ENCODE data around the gene SNX17. TPM values are rescaled to one million over a fixed set of nuclear protein-coding genes. Genes with fewer than 3 reads are reported as not detected.

SNX17 gene
- total and polyA plus RNA-seq, 2 of the 13 experiments (the other 11 are each of a cell fraction or from before 2014, with no cell fraction given) = 75.0 to 109 TPM

- TF ChIP-seq ZNF687 (CRISPR knock-in tag; IDR thresholded peaks at IDR 0.05) = no peak
- TF ChIP-seq MAX (IDR thresholded peaks at IDR 0.05) = no peak
- no peak for TF ChIP-seq MTA1 (CRISPR knock-in tag; IDR thresholded peaks at IDR 0.05; ENCODE audit: borderline replicate concordance)
- TF ChIP-seq ZNF292 (CRISPR knock-in tag; IDR thresholded peaks at IDR 0.05; ENCODE audit: borderline replicate concordance, low read depth) = no peak
- no peak for TF ChIP-seq BRCA1 (CRISPR knock-in tag; IDR thresholded peaks at IDR 0.05)
These were observed 22.8 kb downstream of the SNX17 start (continued) for GRCh38 chr2:27393225-27393624.

- DNase-seq (ENCODE audit: low spot score) = no peak
- BruUV-seq (replicated peaks) = no TSS peak
- H3K36me3 ChIP-seq (replicated peaks in 1 of 2; ENCODE audit: control insufficient read depth in 1 of 2, insufficient read depth in 2 of 2, low read length in 2 of 2) = peaks cover 1 to 35% of the 10 kb centered on the region in 2 experiments; a peak in 3 of 5 replicates
- H2AFZ ChIP-seq (ENCODE audit: low read length) = no peak overlapping the region
- H3K27me3 ChIP-seq (ENCODE audit: control insufficient read depth in 1 of 2, insufficient read depth in 2 of 2, low read length in 2 of 2) = no peaks in the 10 kb centered on the region
- no peaks in the 10 kb centered on the region for H3K9me3 ChIP-seq (ENCODE audit: low read length)
- peaks cover 96% of the 10 kb centered on the region for H3K79me2 ChIP-seq (ENCODE audit: insufficient read depth, low read length)
- ATAC-seq = no peak
- CTCF ChIA-PET (ENCODE audit: low intra/inter-chr PET ratio, low total read pairs) = no interaction called here
- H3K9ac ChIP-seq (ENCODE audit: insufficient read depth, low read depth, low read length) = no peak overlapping the region
- POLR2A ChIA-PET = interaction anchor here (1.6 kb wide), 1 partner anchor 30 kb away, joined by 3 read pairs; the partner anchor contains the start of gene NRBP1
- in situ Hi-C loops (cut with HindIII; ENCODE audit: extremely low pct_ligation_motif_present, low pct_unique_long_range_greater_than_20kb) (no loop called here), intact Hi-C loops (cut with micrococcal nuclease; ENCODE audit: unreplicated experiment) (no loop called here)
- whole genome bisulfite sequencing (ENCODE audit: low lambda C conversion rate) = 97% methylated on average over 5 of the region's 5 CpGs
- H3K4me3 ChIP-seq (replicated peaks in 1 of 3; ENCODE audit: insufficient read depth in 1 of 3, low read depth in 2 of 3, low read length in 3 of 3) = no peak overlapping the region
- H3K4me1 ChIP-seq (ENCODE audit: insufficient read depth, low read length) = peaks cover 25% of the 10 kb centered on the region; the same call in 1 of the 2 replicates
- TF ChIP-seq MYC (CRISPR knock-in tag; IDR thresholded peaks at IDR 0.05; ENCODE audit: borderline replicate concordance) (no peak), ZNF569 (CRISPR knock-in tag; IDR thresholded peaks at IDR 0.05; ENCODE audit: borderline replicate concordance) (no peak), CSRNP1 (CRISPR knock-in tag; IDR thresholded peaks at IDR 0.05) (no peak), ZNF3 (CRISPR knock-in tag; IDR thresholded peaks at IDR 0.05) (no peak), ZNF746 (CRISPR knock-in tag; IDR thresholded peaks at IDR 0.05) (no peak), FOXP1 (IDR thresholded peaks at IDR 0.05) (peak; percentile 93), FOXP1 (CRISPR knock-in tag; IDR thresholded peaks at IDR 0.05) (no peak)
- FAIRE-seq = no peak
- 0 out of 2 replicates have a peak, but pooled peaks cover 3% of the 10 kb centered on the region for H4K20me1 ChIP-seq (ENCODE audit: insufficient read depth, low read length)
- no peak overlapping the region for H3K4me2 ChIP-seq (ENCODE audit: low read depth, low read length)
- no peak overlapping the region for H3K27ac ChIP-seq (ENCODE audit: extremely low read length, insufficient read depth, low read length)
These were observed 28.5 kb downstream of the SNX17 start for GRCh38 chr2:27398962-27399361.

All from HepG2 (cell line).